ENCODE results near the gene NACC1. TPM values are rescaled to one million over a fixed set of nuclear protein-coding genes. Genes with fewer than 3 reads are reported as not detected.

NACC1 gene
- total and polyA plus RNA-seq, 2 donors (not counting 3 experiments of a cell fraction or from before 2014, with no cell fraction given): 97.6 to 120 TPM

GRCh38 chr19:13172346-13173138, 54.5 kb downstream of the NACC1 start:
- peak; percentile 98 for FAIRE-seq
- intact Hi-C loops (cut with micrococcal nuclease): no loop called here
- CTCF ChIA-PET: no interaction called here

GRCh38 chr19:13173139-13173737, 55.2 kb downstream of the NACC1 start:
- no peak overlapping the region for H3K4me3 ChIP-seq (replicated peaks in 1 of 3; ENCODE audit: insufficient read depth in 1 of 3, low read depth in 1 of 3, low read length in 3 of 3)
- no peaks in the 10 kb centered on the region for H3K79me2 ChIP-seq (ENCODE audit: control insufficient read depth, insufficient read depth, low read length)
- dilution Hi-C loops (cut with MboI; ENCODE audit: extremely low pct_ligation_motif_present, low sequenced_read_pairs): no loop called here
- H3K4me2 ChIP-seq (ENCODE audit: insufficient read depth, low read length): no peak overlapping the region
- no peaks in the 10 kb centered on the region for H3K27me3 ChIP-seq (ENCODE audit: control insufficient read depth in 2 of 2, insufficient read depth in 2 of 2, low read length in 2 of 2)
- DNase-seq (ENCODE audit: low read depth, low spot score) (no peak), FAIRE-seq (no peak)
- peaks cover 14% of the 10 kb centered on the region for H3K4me1 ChIP-seq (ENCODE audit: control insufficient read depth, extremely low read depth, insufficient read depth, low read length)
- no TSS peak for BruUV-seq (replicated peaks)
- intact Hi-C loops (cut with micrococcal nuclease): no loop called here
- no peaks in the 10 kb centered on the region for H4K20me1 ChIP-seq (replicated peaks; ENCODE audit: control insufficient read depth, extremely low read depth, insufficient read depth, low read length)
- CTCF ChIA-PET: no interaction called here
- no peak overlapping the region for H2AFZ ChIP-seq (ENCODE audit: low read depth, low read length)
- no peak for TF ChIP-seq EZH2 (IDR thresholded peaks at IDR 0.05; ENCODE audit: borderline replicate concordance, low read depth, low read length, severe bottlenecking)
- no peak for TF ChIP-seq POLR2A (IDR thresholded peaks at IDR 0.05; ENCODE audit: low read depth, low read length)
- no peak for TF ChIP-seq JUN (IDR thresholded peaks at IDR 0.05; ENCODE audit: borderline replicate concordance, insufficient read depth, insufficient read length, low read depth)
- no peak for TF ChIP-seq MAX (IDR thresholded peaks at IDR 0.05; ENCODE audit: insufficient read depth, insufficient read length)
- TF ChIP-seq CTCF (IDR thresholded peaks at IDR 0.05; ENCODE audit: extremely low read depth in 1 of 2, insufficient read depth in 1 of 2, low read depth in 1 of 2, low read length in 2 of 2): no peak
- TF ChIP-seq POLR2AphosphoS5 (IDR thresholded peaks at IDR 0.05; ENCODE audit: insufficient read depth, low read depth, low read length): no peak
- no peak for TF ChIP-seq FOS (IDR thresholded peaks at IDR 0.05; ENCODE audit: borderline replicate concordance, insufficient read depth, low read length)
- no peak for TF ChIP-seq MYC (IDR thresholded peaks at IDR 0.05; ENCODE audit: low read depth, low read length)
- no peak for TF ChIP-seq GATA2 (IDR thresholded peaks at IDR 0.05; ENCODE audit: insufficient read depth, insufficient read length, low read depth, low read length)
- H3K36me3 ChIP-seq (ENCODE audit: control insufficient read depth in 2 of 2, extremely low read depth in 1 of 2, insufficient read depth in 2 of 2, low read length in 2 of 2): no peaks in the 10 kb centered on the region
- no peak overlapping the region for H3K27ac ChIP-seq (ENCODE audit: insufficient read depth, low read depth, low read length)
- H3K9me3 ChIP-seq (replicated peaks; ENCODE audit: control insufficient read depth, insufficient read depth, low read length): no peaks in the 10 kb centered on the region
- no peak overlapping the region for H3K9ac ChIP-seq (replicated peaks; ENCODE audit: extremely low read depth, insufficient read depth, low read length)
- POLR2A ChIA-PET: interaction anchor here (0.6 kb wide), 1 partner anchor 315 kb away, joined by 4 read pairs; no protein-coding TSS in a partner anchor
- H3K9me1 ChIP-seq (replicated peaks; ENCODE audit: control insufficient read depth, extremely low read depth, insufficient read depth, low read length): no peaks in the 10 kb centered on the region

More at GRCh38 chr19:13172346-13173138, 54.5 kb downstream of the NACC1 start:
- peak overlapping the region; percentile 71 for H3K27ac ChIP-seq (ENCODE audit: insufficient read depth, low read depth, low read length)
- BruUV-seq (replicated peaks): no TSS peak
- peak overlapping the region; percentile 23 for H3K4me2 ChIP-seq (ENCODE audit: insufficient read depth, low read length)
- no peaks in the 10 kb centered on the region for H3K36me3 ChIP-seq (ENCODE audit: control insufficient read depth in 2 of 2, extremely low read depth in 1 of 2, insufficient read depth in 2 of 2, low read length in 2 of 2)
- no peaks in the 10 kb centered on the region for H3K9me3 ChIP-seq (replicated peaks; ENCODE audit: control insufficient read depth, insufficient read depth, low read length)
- no peak overlapping the region for H3K4me3 ChIP-seq (replicated peaks in 1 of 3; ENCODE audit: insufficient read depth in 1 of 3, low read depth in 1 of 3, low read length in 3 of 3)
- POLR2A ChIA-PET: interaction anchor here (0.6 kb wide), 1 partner anchor 315 kb away, joined by 4 read pairs; no protein-coding TSS in a partner anchor
- peak; percentile 59 for TF ChIP-seq POLR2AphosphoS5 (IDR thresholded peaks at IDR 0.05; ENCODE audit: insufficient read depth, low read depth, low read length)
- TF ChIP-seq EZH2 (IDR thresholded peaks at IDR 0.05; ENCODE audit: borderline replicate concordance, low read depth, low read length, severe bottlenecking): no peak
- peak; percentile 65 for TF ChIP-seq MYC (IDR thresholded peaks at IDR 0.05; ENCODE audit: low read depth, low read length)
- peak; percentile 49 for TF ChIP-seq JUN (IDR thresholded peaks at IDR 0.05; ENCODE audit: borderline replicate concordance, insufficient read depth, insufficient read length, low read depth)
- TF ChIP-seq GATA2 (IDR thresholded peaks at IDR 0.05; ENCODE audit: insufficient read depth, insufficient read length, low read depth, low read length): peak; percentile 99
- TF ChIP-seq POLR2A (IDR thresholded peaks at IDR 0.05; ENCODE audit: low read depth, low read length): no peak
- TF ChIP-seq FOS (IDR thresholded peaks at IDR 0.05; ENCODE audit: borderline replicate concordance, insufficient read depth, low read length): peak; percentile 74
- peak; percentile 83 for DNase-seq (ENCODE audit: low read depth, low spot score)
- H3K27me3 ChIP-seq (ENCODE audit: control insufficient read depth in 2 of 2, insufficient read depth in 2 of 2, low read length in 2 of 2): no peaks in the 10 kb centered on the region
- peak overlapping the region; percentile 59 for H2AFZ ChIP-seq (ENCODE audit: low read depth, low read length)
- H4K20me1 ChIP-seq (replicated peaks; ENCODE audit: control insufficient read depth, extremely low read depth, insufficient read depth, low read length): no peaks in the 10 kb centered on the region
- peaks cover 18% of the 10 kb centered on the region for H3K4me1 ChIP-seq (ENCODE audit: control insufficient read depth, extremely low read depth, insufficient read depth, low read length)
- H3K9me1 ChIP-seq (replicated peaks; ENCODE audit: control insufficient read depth, extremely low read depth, insufficient read depth, low read length): no peaks in the 10 kb centered on the region
- peak overlapping the region; percentile 12 for H3K9ac ChIP-seq (replicated peaks; ENCODE audit: extremely low read depth, insufficient read depth, low read length)
- no peaks in the 10 kb centered on the region for H3K79me2 ChIP-seq (ENCODE audit: control insufficient read depth, insufficient read depth, low read length)
- dilution Hi-C loops (cut with MboI; ENCODE audit: extremely low pct_ligation_motif_present, low sequenced_read_pairs): no loop called here
